M059J (cell line): ENCODE results near the gene ZNF277. TPM values are rescaled to one million over a fixed set of nuclear protein-coding genes. Genes with fewer than 3 reads are reported as not detected.
A peak's percentile ranks its signal among the peaks of the same experiment; 100 is the strongest.

Experiments used
- DNase-seq: peaks from one replicate; pipeline ENCODE4 v3.0.0-alpha.2; 2012; ENCODE audit warnings: low read depth
- total RNA-seq: library from RNA; depleted of rRNA; stranded (reverse); fragments of >200 nt; shearing (Covaris generic); gene quantifications from 2 replicates; pipeline ENCODE4 v1.2.3, GENCODE V29; 2014; rRNA removed

The ZNF277 gene
- total RNA-seq, 1 experiment from 2014 or later = 20.6 TPM

GRCh38 chr7:112391841-112392286, 185.4 kb downstream of the ZNF277 start:
- peak; percentile 58 for DNase-seq

Other genes with a start within 250 kb of the ZNF277 start
- 5.0 and 7.7 TPM in 2 replicates for gene DOCK4, start 296 bp upstream of the ZNF277 start, total RNA-seq
- 60.2 and 78.6 TPM in 2 replicates for gene IFRD1, start 243.8 kb downstream of the ZNF277 start, total RNA-seq